MM.1S (cell line): Measurements from ENCODE around the gene OR6B3.

Source experiments
- DNase-seq: peaks from one replicate; pipeline ENCODE4 v3.0.0-alpha.2; 2015
- H2AFZ ChIP-seq: fragments of 300-600 bp; sonication (generic); 2 replicates; pipeline ENCODE4 v1.6.0; 2016; ENCODE audit warnings: antibody characterized with exemption, low read length
- H3F3A ChIP-seq: fragments of 300-600 bp; sonication (generic); 2 replicates; pipeline ENCODE4 v1.6.1; 2016; ENCODE audit warnings: mild to moderate bottlenecking, antibody characterized with exemption, low read length, moderate library complexity, mixed read lengths; ENCODE audit not compliant: insufficient read depth
- H3K27ac ChIP-seq: fragments of 300-600 bp; sonication (generic); 2 replicates; pipeline ENCODE4 v1.5.1; 2016; ENCODE audit warnings: mild to moderate bottlenecking, low read length
- H3K27me3 ChIP-seq: fragments of 300-600 bp; sonication (generic); replicated peaks from 2 replicates; pipeline ENCODE4 v1.6.0; 2016; ENCODE audit warnings: low read length; ENCODE audit not compliant: insufficient read depth
- H3K36me3 ChIP-seq: fragments of 300-600 bp; sonication (generic); replicated peaks from 2 replicates; pipeline ENCODE4 v1.6.1; 2016; ENCODE audit warnings: mild to moderate bottlenecking, low read length, mixed read lengths; ENCODE audit not compliant: insufficient read depth
- H3K4me1 ChIP-seq: fragments of 300-600 bp; sonication (generic); 2 replicates; pipeline ENCODE4 v1.6.1; 2016; ENCODE audit warnings: low read length, mixed read lengths
- H3K4me2 ChIP-seq: fragments of 300-600 bp; sonication (generic); 2 replicates; pipeline ENCODE4 v1.6.0; 2016; ENCODE audit warnings: low read depth, low read length
- H3K4me3 ChIP-seq: fragments of 300-600 bp; sonication (generic); 2 replicates; pipeline ENCODE4 v1.5.1; 2016; ENCODE audit warnings: low read length, mixed read lengths
- H3K79me2 ChIP-seq: fragments of 300-600 bp; sonication (generic); 2 replicates; pipeline ENCODE4 v1.6.1; 2016; ENCODE audit warnings: mixed run types, low read length, mixed read lengths
- H3K9ac ChIP-seq: fragments of 300-600 bp; sonication (generic); 2 replicates; pipeline ENCODE4 v1.6.1; 2016; ENCODE audit warnings: low read length, mixed read lengths
- H3K9me2 ChIP-seq: fragments of 300-600 bp; sonication (generic); replicated peaks from 2 replicates; pipeline ENCODE4 v1.6.1; 2016; ENCODE audit warnings: mild to moderate bottlenecking, low read length, mixed read lengths; ENCODE audit not compliant: insufficient read depth
- H3K9me3 ChIP-seq: fragments of 300-600 bp; sonication (generic); replicated peaks from 2 replicates; pipeline ENCODE4 v1.6.1; 2016; ENCODE audit warnings: mild to moderate bottlenecking, low read length, mixed read lengths; ENCODE audit not compliant: insufficient read depth
- H4K20me1 ChIP-seq: fragments of 300-600 bp; sonication (generic); 2 replicates; pipeline ENCODE4 v1.6.1; 2016; ENCODE audit warnings: mild to moderate bottlenecking, low read length, moderate library complexity, mixed read lengths; ENCODE audit not compliant: insufficient read depth
- EZH2 ChIP-seq: fragments of 300-600 bp; sonication (generic); optimal IDR thresholded peaks from 2 replicates; pipeline ENCODE3; 2017; ENCODE audit warnings: low read depth, mild to moderate bottlenecking, antibody characterized with exemption, low read length, mixed read lengths
- EZH2phosphoT487 ChIP-seq: fragments of 300-600 bp; sonication (generic); IDR thresholded peaks from 2 replicates; pipeline ENCODE4 v1.6.1; 2018; ENCODE audit warnings: antibody characterized with exemption, low read length
- TF ChIP-seq, protein P1 (sequence below): fragments of 300-600 bp; sonication (generic); IDR thresholded peaks from 2 replicates; pipeline ENCODE4 v1.5.1; 2016; ENCODE audit warnings: antibody characterized with exemption, low read length, mixed read lengths

Gene OR6B3

DNA sequence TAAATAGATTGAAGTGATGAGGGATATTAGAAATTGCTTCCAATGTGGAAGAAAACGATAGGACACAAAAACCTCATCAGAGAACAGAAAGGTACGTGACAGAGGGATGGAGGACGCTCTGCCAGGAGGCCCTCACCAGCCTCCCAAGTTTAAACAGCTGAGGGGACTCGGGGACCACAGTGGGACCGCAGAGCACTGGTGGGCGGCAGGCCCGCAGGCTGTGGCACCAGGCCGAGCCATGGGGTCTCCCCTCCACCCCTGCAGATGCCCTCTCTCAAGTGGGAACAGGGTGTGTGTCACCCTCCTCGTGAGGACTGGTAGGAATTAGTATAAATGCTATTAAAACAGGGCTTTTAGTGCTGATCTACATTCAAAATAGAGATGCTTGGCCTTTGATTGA is 39.0 kb downstream of the OR6B3 start:
- Histone ChIP-seq H3K4me1 (no peaks in the 10 kb centered on the region), H3K36me3 (no peaks in the 10 kb centered on the region), H3K4me2 (no peak overlapping the region), H4K20me1 (0 out of 2 replicates have a peak, but pooled peaks cover 2% of the 10 kb centered on the region), H2AFZ (no peak overlapping the region), H3F3A (no peaks in the 10 kb centered on the region), H3K79me2 (0 out of 2 replicates have a peak, but pooled peaks cover 4% of the 10 kb centered on the region), H3K9ac (no peak overlapping the region), H3K9me3 (no peaks in the 10 kb centered on the region), H3K27ac (no peak overlapping the region), H3K4me3 (no peak overlapping the region), H3K9me2 (no peaks in the 10 kb centered on the region), H3K27me3 (no peaks in the 10 kb centered on the region)
- DNase-seq = no peak
- TF ChIP-seq, protein P1, sequence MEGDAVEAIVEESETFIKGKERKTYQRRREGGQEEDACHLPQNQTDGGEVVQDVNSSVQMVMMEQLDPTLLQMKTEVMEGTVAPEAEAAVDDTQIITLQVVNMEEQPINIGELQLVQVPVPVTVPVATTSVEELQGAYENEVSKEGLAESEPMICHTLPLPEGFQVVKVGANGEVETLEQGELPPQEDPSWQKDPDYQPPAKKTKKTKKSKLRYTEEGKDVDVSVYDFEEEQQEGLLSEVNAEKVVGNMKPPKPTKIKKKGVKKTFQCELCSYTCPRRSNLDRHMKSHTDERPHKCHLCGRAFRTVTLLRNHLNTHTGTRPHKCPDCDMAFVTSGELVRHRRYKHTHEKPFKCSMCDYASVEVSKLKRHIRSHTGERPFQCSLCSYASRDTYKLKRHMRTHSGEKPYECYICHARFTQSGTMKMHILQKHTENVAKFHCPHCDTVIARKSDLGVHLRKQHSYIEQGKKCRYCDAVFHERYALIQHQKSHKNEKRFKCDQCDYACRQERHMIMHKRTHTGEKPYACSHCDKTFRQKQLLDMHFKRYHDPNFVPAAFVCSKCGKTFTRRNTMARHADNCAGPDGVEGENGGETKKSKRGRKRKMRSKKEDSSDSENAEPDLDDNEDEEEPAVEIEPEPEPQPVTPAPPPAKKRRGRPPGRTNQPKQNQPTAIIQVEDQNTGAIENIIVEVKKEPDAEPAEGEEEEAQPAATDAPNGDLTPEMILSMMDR = no peak
- no peak for TF ChIP-seq EZH2phosphoT487
- no peak for TF ChIP-seq EZH2

DNA sequence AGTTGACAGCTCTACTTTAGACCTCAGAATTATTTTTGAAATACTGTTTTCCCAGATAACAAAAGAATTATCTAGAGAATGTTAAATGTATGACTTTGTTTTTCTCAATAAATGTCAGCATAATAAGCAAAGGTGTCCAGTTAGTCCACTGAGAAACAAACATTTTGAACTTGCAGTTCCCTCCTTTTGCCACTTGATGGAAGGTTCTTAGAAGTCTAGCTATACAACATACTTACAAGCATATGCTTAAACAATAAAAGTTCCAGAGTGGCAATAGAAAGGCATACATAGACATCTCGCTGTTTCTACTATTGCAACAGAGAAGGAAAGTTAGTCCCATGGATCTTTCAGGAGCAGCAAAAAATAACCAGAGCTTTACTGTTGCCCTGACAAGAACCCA is 40.0 kb downstream of the OR6B3 start:
- Histone ChIP-seq H3K4me1 (no peaks in the 10 kb centered on the region), H3K9ac (no peak overlapping the region), H3K4me2 (no peak overlapping the region), H3K9me3 (no peaks in the 10 kb centered on the region), H4K20me1 (0 out of 2 replicates have a peak, but pooled peaks cover 2% of the 10 kb centered on the region), H3K4me3 (no peak overlapping the region), H3K36me3 (no peaks in the 10 kb centered on the region), H2AFZ (no peak overlapping the region), H3K79me2 (no peaks in the 10 kb centered on the region), H3K27ac (no peak overlapping the region), H3K27me3 (no peaks in the 10 kb centered on the region), H3K9me2 (no peaks in the 10 kb centered on the region), H3F3A (no peaks in the 10 kb centered on the region)
- TF ChIP-seq, protein P1 = peak; percentile 24; the same call in 1 of the 2 replicates
- TF ChIP-seq EZH2phosphoT487 = no peak
- DNase-seq = peak; percentile 14

DNA sequence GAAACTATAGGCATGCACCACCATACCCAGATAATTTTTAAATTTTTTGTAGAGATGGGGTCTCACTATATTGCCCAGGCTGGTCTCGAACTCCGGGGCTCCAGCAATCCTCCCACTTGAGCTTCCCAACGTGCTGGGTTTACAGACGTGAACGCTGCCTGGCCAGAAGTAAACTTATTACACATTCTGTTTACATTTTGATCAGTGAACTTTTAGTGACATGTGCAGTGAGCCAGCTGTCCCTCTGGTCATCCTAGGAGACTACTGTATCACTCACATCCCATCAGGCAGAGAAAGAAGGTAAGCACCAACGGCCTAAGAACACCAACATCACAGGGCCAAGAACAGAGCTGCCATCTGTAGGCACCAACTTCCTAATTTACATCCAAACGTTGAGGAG is 50.3 kb downstream of the OR6B3 start:
- Histone ChIP-seq H2AFZ (no peak overlapping the region), H3K9me3 (no peaks in the 10 kb centered on the region), H3K4me1 (no peaks in the 10 kb centered on the region), H3K36me3 (no peaks in the 10 kb centered on the region; the same call in none of the 2 replicates), H3F3A (no peaks in the 10 kb centered on the region), H3K4me3 (no peak overlapping the region), H3K79me2 (no peaks in the 10 kb centered on the region), H3K27ac (no peak overlapping the region), H3K27me3 (no peaks in the 10 kb centered on the region), H3K9me2 (no peaks in the 10 kb centered on the region), H4K20me1 (no peaks in the 10 kb centered on the region), H3K9ac (no peak overlapping the region), H3K4me2 (no peak overlapping the region)
- TF ChIP-seq EZH2 (no peak), EZH2phosphoT487 (no peak)
- TF ChIP-seq, protein P1 = no peak
- no peak for DNase-seq
